CD4-positive, alpha-beta T cell treated with Interleukin-6 at 100 ng/mL for 8 hours (primary cell): ENCODE results near the gene ANGPTL8.

Source experiments
- DNase-seq: peaks from one replicate; pipeline ENCODE4 v3.0.0-alpha.2; 2020; ENCODE audit warnings: mixed read lengths, low spot score

ANGPTL8 gene

GRCh38 chr19:11239377-11240000 lies at the start of gene ANGPTL8:
Gene ANGPTL8 (plus strand): TSS chr19:11239619. CDS start chr19:11239638, 19 bp downstream.
- DNase-seq, result no peak

- no peak for DNase-seq
These were observed 48.9 kb upstream of the ANGPTL8 start for GRCh38 chr19:11190501-11190900.

- DNase-seq, result no peak
These were observed 48.1 kb upstream of the ANGPTL8 start for GRCh38 chr19:11191273-11191755.

DNA sequence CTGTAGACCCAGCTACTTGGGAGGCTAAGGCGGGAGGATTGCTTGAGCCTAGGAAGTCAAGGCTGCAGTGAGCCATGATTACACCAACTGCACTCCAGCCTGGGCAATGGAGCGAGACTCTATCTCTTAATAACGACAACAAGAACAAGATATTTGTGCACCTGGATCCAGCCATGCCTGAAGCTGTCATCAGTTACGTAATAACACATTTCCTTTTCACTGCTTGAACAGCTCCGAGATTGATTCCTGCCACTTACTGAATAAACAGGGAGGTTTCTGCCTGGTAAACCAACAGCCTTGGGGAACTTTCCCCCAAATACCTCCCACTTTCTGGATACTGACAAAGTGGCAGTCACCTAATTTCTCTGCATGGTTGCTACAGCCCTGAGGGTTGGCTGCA lies 47.5 kb upstream of the ANGPTL8 start:
- no peak for DNase-seq

DNA sequence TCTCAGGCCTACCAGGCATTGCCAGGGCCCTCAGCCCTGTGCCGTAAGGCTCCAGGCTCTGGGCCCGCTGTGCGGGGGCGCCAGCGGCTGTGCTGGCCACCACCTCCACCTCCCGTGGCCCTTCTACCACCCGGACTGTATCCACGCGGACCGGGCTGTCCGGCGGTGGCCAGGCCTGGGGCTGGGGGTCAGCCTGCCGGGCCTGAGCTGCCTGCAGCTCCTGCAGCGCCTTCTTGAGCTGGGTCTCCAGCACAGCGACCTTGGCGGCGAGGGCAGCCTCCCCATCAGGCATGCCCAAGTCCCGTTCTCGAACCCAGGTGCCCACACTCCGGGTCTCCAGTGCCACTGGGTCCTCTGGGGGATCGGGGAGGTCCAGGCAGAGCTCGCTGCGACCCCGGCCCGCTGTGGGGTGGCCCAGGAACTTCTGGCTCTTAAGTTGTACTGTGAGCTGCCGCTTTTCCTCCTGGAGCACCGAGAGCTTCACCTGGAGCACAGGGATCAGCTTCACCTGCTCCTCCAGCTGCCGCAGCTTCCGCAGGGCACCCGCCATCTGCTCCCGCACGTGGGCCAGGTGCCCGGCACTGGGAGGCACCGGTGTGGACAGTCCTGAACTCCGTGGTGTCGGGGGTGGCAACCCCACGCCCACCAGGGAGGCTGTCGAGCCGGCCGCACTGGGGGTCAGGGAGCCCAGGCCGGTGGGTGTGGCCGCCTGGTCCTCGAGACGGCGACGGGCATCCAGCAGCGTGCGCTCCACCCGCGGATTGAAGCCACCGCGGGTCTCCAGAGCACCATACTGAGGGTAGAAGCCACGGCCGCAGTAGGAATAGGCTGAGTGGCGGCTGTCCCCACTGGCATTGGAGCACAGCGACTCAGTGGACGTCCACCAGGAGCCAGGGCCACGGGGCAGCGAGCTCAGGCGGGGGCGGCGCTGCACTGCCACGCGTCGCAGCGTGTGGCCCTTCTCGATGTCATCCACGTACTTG lies 46.2 kb upstream of the ANGPTL8 start:
- no peak for DNase-seq

DNA sequence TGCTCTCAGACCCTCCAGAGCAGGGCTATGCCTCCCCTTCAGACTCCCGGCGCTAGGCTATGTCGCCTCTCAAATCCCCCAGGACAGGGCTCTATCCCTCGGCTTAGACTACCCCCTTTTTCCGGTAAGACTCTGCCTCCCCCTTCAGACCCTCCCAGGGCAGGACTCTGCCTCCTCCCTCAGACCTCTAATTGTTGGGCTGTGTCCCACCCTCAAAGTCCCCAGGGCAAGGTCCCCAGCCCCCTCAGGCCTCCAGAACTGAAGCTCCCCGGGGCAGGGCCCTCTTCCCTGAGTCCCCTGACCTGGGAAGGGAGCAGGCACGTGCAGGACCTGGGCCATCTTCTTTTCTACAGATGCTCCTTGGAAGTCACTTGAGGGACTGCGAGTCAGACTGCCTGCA lies 45.2 kb upstream of the ANGPTL8 start:
- no peak for DNase-seq

GRCh38 chr19:11194656-11195558 lies 44.5 kb upstream of the ANGPTL8 start:
- DNase-seq, result no peak

GRCh38 chr19:11195681-11196080 lies 43.7 kb upstream of the ANGPTL8 start:
- no peak for DNase-seq

GRCh38 chr19:11196406-11197287 lies 42.8 kb upstream of the ANGPTL8 start:
- no peak for DNase-seq

DNA sequence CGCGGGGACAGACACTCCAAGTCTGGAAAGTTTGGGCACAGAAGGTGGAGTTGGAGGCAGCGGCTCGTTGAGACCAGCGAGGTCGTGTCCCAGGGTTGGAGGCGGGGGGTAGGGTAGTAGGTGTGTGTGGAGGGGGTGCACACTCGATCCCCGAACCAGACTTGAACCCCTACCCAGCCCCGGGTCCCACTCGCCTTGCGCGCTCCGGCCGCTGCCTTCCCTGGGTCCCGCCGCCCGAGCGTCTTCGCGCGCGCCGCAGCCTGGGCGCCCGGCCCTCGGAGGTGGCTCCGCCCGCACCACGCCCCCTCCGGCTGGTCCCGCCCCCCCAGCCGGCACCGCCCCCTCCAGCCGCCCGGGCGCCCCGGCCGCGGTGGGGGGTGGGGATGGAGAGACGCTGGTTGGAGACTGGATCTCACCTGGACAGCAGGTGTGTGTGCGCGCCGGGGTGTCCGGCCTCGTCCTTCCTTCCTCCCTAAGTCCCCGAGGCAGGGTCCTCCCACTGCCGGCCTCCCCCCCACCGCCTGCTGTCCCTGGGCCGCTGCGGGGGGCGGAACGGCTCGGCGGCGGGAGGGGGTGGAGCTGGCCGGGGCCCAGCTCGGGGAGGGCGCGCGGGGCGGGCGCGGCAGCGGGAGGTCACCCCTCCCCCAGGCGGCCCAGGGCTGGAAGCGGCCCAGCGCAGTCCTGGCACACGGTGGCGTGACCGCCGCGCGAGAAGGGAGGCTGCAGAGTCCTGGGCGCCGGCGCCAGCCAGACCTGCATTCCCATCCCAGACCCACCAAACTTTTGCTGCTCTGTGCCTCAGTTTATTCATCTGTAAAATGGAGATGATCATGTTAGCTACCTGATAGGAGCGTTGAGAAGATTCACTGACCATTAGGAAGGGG lies 41.9 kb upstream of the ANGPTL8 start, which contains the start of gene KANK2:
KANK2 (minus strand) TSS at position 255 of the 884 bp plus-strand sequence. CDS start 3,034 bp downstream, outside the sequence.
- peak; percentile 62 for DNase-seq

- no peak for DNase-seq
These were observed 41.3 kb upstream of the ANGPTL8 start for GRCh38 chr19:11198175-11198534.

- DNase-seq, result no peak
These were observed 40.5 kb upstream of the ANGPTL8 start for GRCh38 chr19:11198769-11199424.

DNA sequence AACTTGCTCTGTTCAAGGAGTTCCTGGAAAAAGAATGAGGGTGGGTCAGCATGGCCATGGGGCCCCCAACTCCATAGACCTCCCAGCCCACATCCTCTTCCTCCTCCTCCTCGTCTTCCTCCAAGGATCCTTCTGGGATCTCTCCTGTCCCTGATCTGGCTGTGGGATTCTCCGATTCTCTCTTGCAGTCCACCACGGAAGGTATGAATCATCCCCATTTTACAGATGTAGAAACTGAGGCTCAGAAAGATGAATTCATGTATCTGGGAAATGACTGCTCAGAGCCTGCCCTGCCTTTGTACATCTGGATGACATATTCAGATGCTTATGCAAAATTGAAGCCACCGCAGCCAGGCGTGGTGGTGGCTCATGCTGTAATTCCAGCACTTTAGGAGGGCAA lies 39.9 kb upstream of the ANGPTL8 start:
- DNase-seq, result no peak

DNA sequence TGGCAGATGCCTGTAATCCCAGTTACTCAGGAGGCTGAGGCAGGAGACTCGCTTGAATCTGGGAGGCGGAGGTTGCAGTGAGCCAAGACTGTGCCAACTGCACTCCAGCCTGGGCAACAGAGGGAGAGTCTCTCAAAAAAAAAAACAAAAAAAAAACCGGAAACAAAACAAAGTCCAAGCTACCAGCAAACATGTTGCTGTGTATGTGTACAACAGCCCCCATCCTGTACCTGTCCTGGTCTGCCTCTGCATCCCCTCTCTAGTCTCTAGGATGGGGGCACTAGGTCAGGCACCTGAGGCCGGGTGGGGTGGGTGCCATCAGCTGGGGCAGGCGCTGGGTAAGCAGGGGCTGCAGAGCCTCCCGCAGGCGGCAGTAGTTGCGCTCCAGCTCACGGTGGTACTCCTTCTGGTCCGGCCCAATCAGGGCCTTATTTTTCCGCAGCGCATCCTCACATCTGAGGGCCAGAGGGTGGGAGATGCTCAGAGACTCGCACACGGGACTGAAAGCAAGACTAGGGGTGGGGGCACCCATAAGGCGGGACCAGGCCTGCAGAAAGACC lies 39.3 kb upstream of the ANGPTL8 start:
- no peak for DNase-seq

- DNase-seq, result no peak
These were observed 38.5 kb upstream of the ANGPTL8 start for GRCh38 chr19:11200931-11201330.

GRCh38 chr19:11201791-11202190 lies 37.6 kb upstream of the ANGPTL8 start:
- no peak for DNase-seq

DNA sequence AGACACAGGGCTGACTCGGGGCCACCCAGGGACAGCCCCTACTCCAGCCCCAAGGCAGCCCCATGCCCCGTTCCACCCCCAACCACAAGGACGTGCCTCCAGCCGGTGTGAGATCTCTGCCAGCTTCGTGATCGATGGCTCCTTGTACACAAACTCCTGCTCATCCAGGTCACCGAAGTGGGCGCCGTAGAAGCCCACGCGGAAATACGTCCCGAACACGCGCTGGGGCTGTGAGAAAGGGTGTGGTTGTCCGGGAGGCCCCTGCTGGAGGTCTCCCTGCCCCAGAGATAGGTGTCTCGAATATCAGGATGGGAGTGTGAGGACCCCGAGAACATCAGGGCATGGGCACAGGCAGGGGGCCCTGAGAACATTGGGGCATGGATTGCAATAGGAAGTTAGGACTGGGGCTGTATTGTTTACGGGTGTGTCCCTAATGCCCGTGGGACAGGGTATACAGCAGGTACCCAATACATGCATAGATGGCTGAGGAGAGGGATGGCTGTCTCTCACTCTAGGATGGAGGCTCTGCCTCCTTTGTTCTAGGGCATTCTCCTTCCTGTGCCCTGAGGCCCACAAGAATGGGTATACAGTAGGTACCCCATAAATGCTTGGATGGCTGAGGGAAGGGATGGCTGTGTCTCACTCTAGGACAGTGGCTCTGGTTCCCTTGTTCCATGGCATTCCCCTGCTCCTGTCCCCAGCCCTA lies 36.8 kb upstream of the ANGPTL8 start:
- DNase-seq, result no peak
